Upper lobe of right lung (tissue), 1 donor: ENCODE data around the gene BMPR1B. TPM values are rescaled to one million over a fixed set of nuclear protein-coding genes. Genes with fewer than 3 reads are reported as not detected.
"Not testable (repeated sequence)": the region's sequence is repeated elsewhere in the genome, so short reads cannot be mapped to it uniquely, and the experiment has no call there.

ENCODE experiments used
- ATAC-seq: fragments of 200-7000 bp; cut with Tn5 transposase; one replicate; pipeline ENCODE4 v1.9.1; 2020; ENCODE audit warnings: mild to moderate bottlenecking, moderate library complexity
- DNase-seq: peaks from one replicate; pipeline ENCODE4 v3.0.0-alpha.2; 2020
- H3K27ac ChIP-seq: fragments of 200-600 bp; one replicate; pipeline ENCODE4 v1.8.0; 2022
- H3K27me3 ChIP-seq: fragments of 200-600 bp; one replicate; pipeline ENCODE4 v1.8.0; 2022; ENCODE audit warnings: mild to moderate bottlenecking
- H3K36me3 ChIP-seq: fragments of 200-600 bp; one replicate; pipeline ENCODE4 v1.8.0; 2022
- H3K4me1 ChIP-seq: fragments of 200-600 bp; one replicate; pipeline ENCODE4 v1.8.0; 2022
- H3K4me3 ChIP-seq: fragments of 200-600 bp; one replicate; pipeline ENCODE4 v1.8.0; 2022; ENCODE audit warnings: mild to moderate bottlenecking
- H3K9me3 ChIP-seq: fragments of 200-600 bp; one replicate; pipeline ENCODE4 v1.8.0; 2022
- CTCF ChIP-seq: fragments of 200-600 bp; IDR thresholded peaks from one replicate; pipeline ENCODE4 v1.8.0; 2022; ENCODE audit warnings: antibody characterized with exemption
- intact Hi-C: fragments of 100-400 bp; cut with DNase I; formaldehyde crosslinking; loops from one replicate; pipeline ENCODE4 v1.11.0; 2022
- total RNA-seq: library from RNA; stranded (reverse); fragmentation: NEBNext Ultra II Directional; extraction: Animal tissue kit (Norgen Biotek cat#: 25700); gene quantifications from one replicate; pipeline ENCODE4 v1.2.1, GENCODE V29; 2021
- donor health status: DM: no; HTN: yes; CAD: no; lungs with severe emphysema.

BMPR1B gene
- total RNA-seq, 1 donor from 2014 or later = 3.0 TPM

GRCh38 chr4:94819371-94820168, 61.8 kb downstream of the BMPR1B start:
- ATAC-seq (peak; percentile 78), DNase-seq (no peak)
- Histone ChIP-seq H3K9me3 (no peaks in the 10 kb centered on the region), H3K27ac (no peak overlapping the region), H3K36me3 (no peaks in the 10 kb centered on the region), H3K4me1 (no peaks in the 10 kb centered on the region), H3K4me3 (no peak overlapping the region), H3K27me3 (no peaks in the 10 kb centered on the region)
- intact Hi-C loops = no loop called here
- no peak for TF ChIP-seq CTCF

GRCh38 chr4:94826206-94826605, 68.5 kb downstream of the BMPR1B start:
- Histone ChIP-seq H3K4me1 (no peaks in the 10 kb centered on the region), H3K27ac (no peak overlapping the region), H3K4me3 (no peak overlapping the region), H3K27me3 (peaks cover 3% of the 10 kb centered on the region), H3K36me3 (no peaks in the 10 kb centered on the region), H3K9me3 (no peaks in the 10 kb centered on the region)
- DNase-seq = no peak
- no peak for ATAC-seq
- intact Hi-C loops = no loop called here
- TF ChIP-seq CTCF = no peak

GRCh38 chr4:94827481-94828110, 69.8 kb downstream of the BMPR1B start:
- no peak overlapping the region for H3K4me3 ChIP-seq
- TF ChIP-seq CTCF = no peak
- DNase-seq (no peak), ATAC-seq (no peak)
- no peaks in the 10 kb centered on the region for H3K4me1 ChIP-seq
- no peak overlapping the region for H3K27ac ChIP-seq
- no peaks in the 10 kb centered on the region for H3K9me3 ChIP-seq
- no peaks in the 10 kb centered on the region for H3K36me3 ChIP-seq
- intact Hi-C loops = no loop called here
- H3K27me3 ChIP-seq = peaks cover 3% of the 10 kb centered on the region

- no peak for TF ChIP-seq CTCF
Observed at GRCh38 chr4:94828882-94829281, 71.1 kb downstream of the BMPR1B start.

GRCh38 chr4:94831607-94832006, 73.9 kb downstream of the BMPR1B start:
- no peak for TF ChIP-seq CTCF
- Histone ChIP-seq H3K9me3 (no peaks in the 10 kb centered on the region), H3K27ac (no peak overlapping the region), H3K27me3 (no peaks in the 10 kb centered on the region), H3K4me1 (no peaks in the 10 kb centered on the region), H3K4me3 (no peak overlapping the region), H3K36me3 (no peaks in the 10 kb centered on the region)
- DNase-seq = no peak
- intact Hi-C loops = no loop called here
- no peak for ATAC-seq

More at GRCh38 chr4:94828882-94829281, 71.1 kb downstream of the BMPR1B start:
- no peak overlapping the region for H3K27ac ChIP-seq
- intact Hi-C loops = no loop called here
- ATAC-seq (no peak), DNase-seq (no peak)
- no peaks in the 10 kb centered on the region for H3K9me3 ChIP-seq
- H3K27me3 ChIP-seq = peaks cover 3% of the 10 kb centered on the region
- no peak overlapping the region for H3K4me3 ChIP-seq
- H3K4me1 ChIP-seq = no peaks in the 10 kb centered on the region
- H3K36me3 ChIP-seq = no peaks in the 10 kb centered on the region

- ATAC-seq, H3K4me3 ChIP-seq, H3K27ac ChIP-seq, H3K4me1 ChIP-seq, DNase-seq, intact Hi-C loops, H3K9me3 ChIP-seq, H3K27me3 ChIP-seq, H3K36me3 ChIP-seq: not testable (repeated sequence)
Observed at GRCh38 chr4:94832329-94832728, 74.6 kb downstream of the BMPR1B start.
